22Rv1 (cell line): ENCODE results near the gene ONECUT1.

ENCODE experiments used
- H3K27ac ChIP-seq: fragments of 450-650 bp; 2 replicates; pipeline ENCODE4 v1.5.1; 2017
- ZFX ChIP-seq: fragments of 450-650 bp; IDR thresholded peaks from 2 replicates; pipeline ENCODE4 v1.6.1; 2017; ENCODE audit warnings: antibody characterized with exemption, borderline replicate concordance
- TF ChIP-seq, protein P1 (sequence below): fragments of 450-650 bp; IDR thresholded peaks from 2 replicates; pipeline ENCODE4 v1.5.1; 2017; ENCODE audit warnings: mild to moderate bottlenecking

Gene ONECUT1

DNA sequence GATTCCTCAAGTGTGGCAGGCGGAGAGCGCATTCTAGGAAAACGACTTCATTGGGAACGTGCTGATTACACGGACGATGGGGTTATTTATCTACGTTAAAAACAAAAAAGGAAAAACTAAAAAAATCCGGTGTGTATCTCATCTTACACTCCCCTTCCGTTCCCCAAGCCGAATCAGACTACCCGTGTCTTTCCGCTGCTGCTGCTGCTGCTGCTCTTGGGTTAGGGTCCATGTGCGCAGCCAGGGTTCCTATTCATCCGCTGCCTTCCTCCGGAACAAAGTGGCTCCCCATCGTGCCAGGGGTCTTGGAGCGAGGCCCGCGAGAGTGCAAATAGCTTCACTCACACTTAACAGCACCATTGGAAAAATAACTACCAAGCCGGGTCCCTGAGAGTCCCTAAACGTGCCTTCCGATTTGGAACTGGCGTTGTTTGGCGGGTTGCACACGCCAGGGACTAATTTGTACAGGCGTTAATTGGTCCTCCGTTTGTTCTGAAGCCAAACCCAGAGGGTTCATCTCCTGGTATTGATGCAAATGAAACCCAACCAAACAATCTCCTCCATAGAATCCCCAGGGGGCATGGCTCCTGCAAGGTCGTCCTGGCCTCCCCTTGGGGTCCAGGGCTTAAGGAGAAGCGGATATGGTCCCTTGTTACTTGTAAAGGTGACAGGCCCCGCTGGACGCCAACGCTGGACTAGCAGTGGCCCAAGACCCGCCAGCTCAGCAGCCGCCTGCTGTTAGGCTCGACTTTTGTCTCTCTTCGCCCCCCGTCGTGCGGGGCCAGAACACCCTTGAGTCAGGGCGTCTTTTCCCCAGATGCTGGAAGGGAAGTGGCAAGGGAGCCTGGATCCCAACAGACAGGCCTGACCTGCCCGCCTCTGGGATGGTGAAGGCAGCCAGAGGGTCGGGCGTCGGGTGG, 11.0 kb upstream of the ONECUT1 start:
- no peak for TF ChIP-seq ZFX
- TF ChIP-seq, protein P1, sequence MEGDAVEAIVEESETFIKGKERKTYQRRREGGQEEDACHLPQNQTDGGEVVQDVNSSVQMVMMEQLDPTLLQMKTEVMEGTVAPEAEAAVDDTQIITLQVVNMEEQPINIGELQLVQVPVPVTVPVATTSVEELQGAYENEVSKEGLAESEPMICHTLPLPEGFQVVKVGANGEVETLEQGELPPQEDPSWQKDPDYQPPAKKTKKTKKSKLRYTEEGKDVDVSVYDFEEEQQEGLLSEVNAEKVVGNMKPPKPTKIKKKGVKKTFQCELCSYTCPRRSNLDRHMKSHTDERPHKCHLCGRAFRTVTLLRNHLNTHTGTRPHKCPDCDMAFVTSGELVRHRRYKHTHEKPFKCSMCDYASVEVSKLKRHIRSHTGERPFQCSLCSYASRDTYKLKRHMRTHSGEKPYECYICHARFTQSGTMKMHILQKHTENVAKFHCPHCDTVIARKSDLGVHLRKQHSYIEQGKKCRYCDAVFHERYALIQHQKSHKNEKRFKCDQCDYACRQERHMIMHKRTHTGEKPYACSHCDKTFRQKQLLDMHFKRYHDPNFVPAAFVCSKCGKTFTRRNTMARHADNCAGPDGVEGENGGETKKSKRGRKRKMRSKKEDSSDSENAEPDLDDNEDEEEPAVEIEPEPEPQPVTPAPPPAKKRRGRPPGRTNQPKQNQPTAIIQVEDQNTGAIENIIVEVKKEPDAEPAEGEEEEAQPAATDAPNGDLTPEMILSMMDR: no peak
- H3K27ac ChIP-seq: no peak overlapping the region

DNA sequence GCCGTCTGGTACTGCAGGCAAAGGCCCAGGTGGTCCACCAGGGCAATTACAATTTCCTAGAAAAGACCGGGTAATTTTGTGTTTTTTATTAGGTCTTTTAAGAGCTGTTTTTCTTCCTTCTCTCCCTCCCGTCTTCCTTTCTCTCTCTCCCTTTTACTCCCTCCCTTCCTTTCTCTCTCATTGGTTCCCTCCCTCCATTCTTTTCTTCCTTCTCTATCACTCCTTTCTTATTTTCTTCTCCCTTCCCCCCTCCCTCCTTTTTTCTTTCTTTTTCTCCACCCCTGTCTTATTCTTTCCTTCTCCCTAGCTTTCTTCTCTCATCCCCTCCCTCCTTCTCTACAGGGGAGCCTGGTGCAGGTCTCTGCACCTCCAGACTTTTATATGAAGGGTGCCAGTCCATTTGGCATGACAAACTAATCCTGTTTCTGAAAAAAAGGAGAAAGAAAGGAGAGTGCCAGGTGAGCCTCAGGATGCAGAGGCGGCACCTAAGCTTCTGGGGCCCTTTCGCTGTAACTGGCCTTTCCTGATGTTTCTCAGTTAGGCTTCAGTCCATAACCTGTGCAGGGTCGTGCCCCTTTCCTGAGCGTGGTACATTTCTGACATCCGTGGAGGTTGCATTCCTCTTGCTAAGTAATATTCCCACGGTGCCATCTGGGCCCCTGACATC, 9.1 kb upstream of the ONECUT1 start:
- H3K27ac ChIP-seq: no peak overlapping the region
- TF ChIP-seq, protein P1: no peak

DNA sequence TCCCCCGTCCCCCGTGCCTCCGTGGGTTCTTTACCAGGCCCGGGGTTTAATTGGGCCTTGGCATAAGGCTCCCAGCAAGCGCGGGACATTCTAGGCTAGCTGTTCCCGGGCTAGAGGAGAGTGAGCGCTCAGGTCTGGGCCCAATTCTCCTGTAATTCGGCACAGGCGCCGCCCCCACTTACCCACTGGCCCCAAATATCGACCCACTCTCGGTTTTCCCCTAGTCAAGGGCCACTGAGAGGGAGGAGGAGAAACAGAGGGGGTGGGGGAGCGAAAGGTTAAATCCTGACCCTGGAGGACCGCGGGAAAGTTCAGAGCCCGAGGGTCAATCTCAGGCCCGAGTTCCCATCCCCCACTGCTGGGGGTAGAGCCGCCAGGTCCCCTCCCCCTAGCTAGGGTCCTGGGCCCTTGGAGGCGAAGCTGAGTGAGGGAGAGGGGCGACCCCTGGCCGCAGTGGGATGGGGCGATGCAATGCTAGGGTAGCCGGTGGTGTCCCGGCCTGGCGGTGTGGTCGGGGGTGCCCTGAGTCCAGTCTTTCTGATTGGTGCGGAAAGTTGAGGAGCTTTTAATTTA, 8.5 kb upstream of the ONECUT1 start:
- no peak for TF ChIP-seq ZFX
- TF ChIP-seq, protein P1: no peak
- H3K27ac ChIP-seq: no peak overlapping the region

DNA sequence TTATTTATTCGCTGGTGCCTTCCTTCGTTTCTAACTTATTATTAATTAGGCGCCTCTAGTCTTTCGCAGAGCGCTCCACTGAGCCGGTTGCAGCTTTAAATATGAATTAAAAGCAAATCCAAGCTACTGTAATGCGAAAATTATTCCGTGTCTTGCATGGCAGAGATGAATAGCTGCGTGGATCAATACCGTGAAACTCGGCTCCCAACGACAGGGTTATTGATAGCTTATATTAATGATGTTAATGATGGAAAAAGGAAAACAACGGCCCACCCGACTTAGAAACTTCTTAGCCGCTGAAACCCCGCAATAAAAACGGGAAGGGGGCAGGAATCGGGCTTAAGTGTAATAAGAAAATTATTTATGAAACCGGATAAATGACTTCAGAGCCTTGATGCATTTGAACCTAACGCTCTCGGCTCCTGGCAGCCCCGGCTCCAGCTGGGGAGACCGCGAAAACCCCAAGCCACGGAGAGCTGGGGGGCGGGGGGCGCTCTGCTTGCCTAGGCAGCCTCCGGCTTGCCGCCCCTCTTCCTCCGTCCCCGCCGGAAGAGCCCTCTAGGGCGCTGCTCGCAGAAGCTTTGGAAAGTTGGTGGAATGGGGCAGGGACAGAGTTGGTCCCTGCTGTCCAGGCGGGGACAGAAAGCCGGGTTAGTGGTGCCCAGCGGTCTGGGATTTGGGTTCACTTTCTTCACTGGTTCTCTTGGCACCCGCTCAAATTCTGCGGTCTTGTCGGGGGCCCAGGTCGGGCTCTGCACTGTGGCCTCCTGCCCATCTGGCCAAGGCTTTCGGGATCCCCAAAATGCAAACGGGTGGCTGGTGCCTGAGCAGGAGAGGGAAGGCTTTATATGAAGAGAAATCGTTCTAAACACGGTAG, 7.7 kb upstream of the ONECUT1 start:
- TF ChIP-seq, protein P1: no peak
- no peak for TF ChIP-seq ZFX
- no peak overlapping the region for H3K27ac ChIP-seq

DNA sequence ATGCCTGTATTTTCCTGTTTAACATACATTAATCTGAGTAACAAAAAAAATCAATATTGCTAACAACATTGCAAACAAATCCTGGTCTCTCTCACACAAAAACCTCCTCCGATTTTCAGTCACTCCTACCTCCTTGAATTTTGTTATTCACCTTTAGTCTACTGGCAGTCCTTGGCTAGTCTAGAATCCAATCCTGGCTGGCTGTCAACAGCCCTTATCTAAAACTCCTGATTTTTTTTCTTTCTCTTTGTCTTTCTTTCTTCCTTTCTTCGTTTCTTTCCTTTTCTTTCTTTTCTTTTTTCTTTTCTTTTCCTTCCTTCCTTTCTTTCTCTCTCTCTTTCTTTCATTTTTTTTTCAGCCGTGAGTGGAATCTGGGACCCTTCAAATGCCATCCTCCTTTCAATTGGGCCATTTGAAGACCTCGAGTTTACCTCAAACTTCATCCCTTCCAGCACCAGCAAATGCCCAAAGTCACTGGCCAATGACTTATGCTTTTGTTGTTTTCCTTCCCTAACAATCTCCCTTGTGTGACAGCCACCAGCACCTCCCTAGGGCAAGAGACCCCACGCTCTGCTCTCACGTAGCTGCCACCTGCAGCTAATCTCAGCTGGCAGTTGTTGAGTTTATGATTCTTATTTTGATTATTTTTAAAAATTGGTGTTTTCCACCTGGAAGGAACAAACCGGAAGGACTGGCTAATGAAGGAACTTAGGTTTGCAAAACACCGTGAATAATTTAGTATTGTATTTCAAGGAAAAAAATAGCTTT, 6.8 kb upstream of the ONECUT1 start:
- H3K27ac ChIP-seq: no peak overlapping the region
- TF ChIP-seq, protein P1: no peak
- TF ChIP-seq ZFX: no peak

DNA sequence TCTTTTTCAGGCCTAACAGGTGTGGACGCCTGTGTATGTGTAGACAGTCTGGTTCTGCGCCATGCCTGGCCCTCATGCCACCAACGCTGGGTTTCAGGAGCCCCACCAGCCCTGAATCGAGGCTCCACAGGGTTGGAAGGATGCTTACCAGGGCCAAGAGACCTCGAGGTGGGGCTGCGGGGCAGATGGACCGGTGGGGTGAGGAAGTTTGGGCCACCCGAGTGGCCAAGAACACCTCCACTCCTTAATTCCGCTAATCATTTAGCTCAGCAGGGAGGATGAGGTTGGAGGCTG, 6.0 kb upstream of the ONECUT1 start:
- no peak overlapping the region for H3K27ac ChIP-seq
- TF ChIP-seq, protein P1: no peak
- TF ChIP-seq ZFX: no peak
